Neural progenitor cell (in vitro differentiated cells): Measurements from ENCODE around the gene E2F6.

Experiments
- CTCF ChIP-seq: fragments of 200-600 bp; sonication (generic); IDR thresholded peaks from 2 replicates; pipeline ENCODE4 v1.5.1; 2017; ENCODE audit warnings: antibody characterized with exemption, mild to moderate bottlenecking
- EZH2phosphoT487 ChIP-seq: fragments of 200-600 bp; sonication (generic); IDR thresholded peaks from 2 replicates; pipeline ENCODE4 v1.6.1; 2017; ENCODE audit warnings: antibody characterized with exemption

- TF ChIP-seq CTCF (no peak), EZH2phosphoT487 (no peak)
Observed at GRCh38 chr2:11514081-11514730, 48.2 kb upstream of the E2F6 start.
